GM20000 (cell line): Measurements from ENCODE around the gene FECH.

ENCODE experiments used
- DNase-seq: peaks from one replicate; pipeline ENCODE4 v3.0.0; 2012; ENCODE audit warnings: low spot score
- TF ChIP-seq, protein P1 (sequence below): IDR thresholded peaks from 2 replicates; pipeline ENCODE4 v1.5.1; 2012; ENCODE audit warnings: mild to moderate bottlenecking, control low read depth; ENCODE audit errors: extremely low read depth, missing control alignments

Gene FECH

DNA sequence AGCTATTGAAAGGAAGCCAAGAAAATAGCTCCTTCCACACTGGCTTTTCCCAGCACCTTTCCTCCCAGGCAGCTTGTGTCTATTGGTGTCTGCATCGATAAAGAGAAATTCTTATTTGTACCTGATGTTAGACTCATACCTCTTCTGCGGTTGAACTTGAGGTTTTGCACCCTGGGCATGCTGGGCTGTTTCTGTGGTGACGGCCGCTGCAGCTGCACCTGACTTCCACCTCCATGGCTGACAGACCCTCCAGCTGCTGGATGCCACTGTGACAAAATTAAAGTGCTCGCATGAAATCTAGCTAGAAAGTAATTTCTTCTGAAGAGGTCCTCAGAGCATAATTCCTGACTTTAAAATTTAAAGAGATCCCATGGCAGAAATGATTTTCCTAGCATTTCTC is 6.6 kb downstream of the FECH start:
- TF ChIP-seq, protein P1, sequence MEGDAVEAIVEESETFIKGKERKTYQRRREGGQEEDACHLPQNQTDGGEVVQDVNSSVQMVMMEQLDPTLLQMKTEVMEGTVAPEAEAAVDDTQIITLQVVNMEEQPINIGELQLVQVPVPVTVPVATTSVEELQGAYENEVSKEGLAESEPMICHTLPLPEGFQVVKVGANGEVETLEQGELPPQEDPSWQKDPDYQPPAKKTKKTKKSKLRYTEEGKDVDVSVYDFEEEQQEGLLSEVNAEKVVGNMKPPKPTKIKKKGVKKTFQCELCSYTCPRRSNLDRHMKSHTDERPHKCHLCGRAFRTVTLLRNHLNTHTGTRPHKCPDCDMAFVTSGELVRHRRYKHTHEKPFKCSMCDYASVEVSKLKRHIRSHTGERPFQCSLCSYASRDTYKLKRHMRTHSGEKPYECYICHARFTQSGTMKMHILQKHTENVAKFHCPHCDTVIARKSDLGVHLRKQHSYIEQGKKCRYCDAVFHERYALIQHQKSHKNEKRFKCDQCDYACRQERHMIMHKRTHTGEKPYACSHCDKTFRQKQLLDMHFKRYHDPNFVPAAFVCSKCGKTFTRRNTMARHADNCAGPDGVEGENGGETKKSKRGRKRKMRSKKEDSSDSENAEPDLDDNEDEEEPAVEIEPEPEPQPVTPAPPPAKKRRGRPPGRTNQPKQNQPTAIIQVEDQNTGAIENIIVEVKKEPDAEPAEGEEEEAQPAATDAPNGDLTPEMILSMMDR, result no peak
- DNase-seq, result no peak

DNA sequence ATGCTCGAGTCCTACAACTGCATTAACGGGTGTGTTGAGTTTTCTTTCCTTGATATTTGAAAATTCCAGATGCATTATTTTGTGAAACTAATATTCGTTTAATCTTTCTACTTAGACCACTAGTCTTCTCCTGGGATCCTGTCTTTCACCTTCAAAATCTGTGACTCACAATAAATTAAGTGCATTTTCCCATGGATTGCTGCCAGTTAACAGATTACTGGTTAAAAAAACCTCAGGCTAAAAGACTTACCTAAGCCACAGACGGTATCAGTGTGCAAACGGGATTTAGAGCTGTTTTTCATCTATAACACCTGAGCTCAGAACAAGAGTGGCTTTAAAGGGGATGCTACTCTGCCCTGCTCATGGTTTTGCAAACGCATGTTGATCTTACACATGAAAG is 10.2 kb downstream of the FECH start:
- TF ChIP-seq, protein P1, result no peak
- no peak for DNase-seq

DNA sequence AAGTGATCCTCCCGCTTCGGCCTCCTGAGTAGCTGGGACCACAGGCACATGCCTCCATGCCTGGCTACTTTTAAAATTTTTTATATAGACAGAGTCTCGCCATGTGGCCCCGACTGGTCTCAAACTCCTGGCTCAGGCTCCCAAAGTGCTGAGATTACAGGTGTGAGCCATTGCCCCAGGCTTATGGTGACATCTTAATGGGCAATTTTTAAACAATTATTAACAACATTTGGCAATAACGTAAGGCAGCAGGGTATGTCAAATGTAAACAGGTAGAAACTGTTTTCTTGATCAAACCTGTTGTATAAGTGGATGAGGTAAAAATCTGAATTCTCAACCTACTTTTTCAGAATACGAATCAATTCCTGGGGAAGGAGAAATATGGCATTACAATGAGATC is 11.0 kb downstream of the FECH start:
- DNase-seq, result no peak
- TF ChIP-seq, protein P1, result no peak

DNA sequence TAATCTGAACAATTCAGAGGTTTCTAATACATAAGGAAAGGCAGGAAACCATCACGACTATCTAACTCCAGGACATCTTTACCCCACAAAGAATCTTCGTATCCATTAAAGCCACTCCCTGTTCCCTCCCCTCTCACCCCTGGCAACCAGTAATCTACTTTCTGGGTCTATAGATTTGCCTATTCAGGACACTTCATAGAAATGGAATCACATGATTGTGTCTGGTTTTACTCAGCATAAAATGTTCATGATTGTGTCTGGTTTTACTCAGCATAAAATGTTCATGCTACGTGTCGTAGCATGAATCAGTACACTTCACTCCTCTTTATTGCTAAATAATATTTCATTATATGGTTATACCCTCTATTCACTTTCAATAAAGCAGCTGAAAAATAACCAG is 11.6 kb downstream of the FECH start:
- DNase-seq, result no peak
- TF ChIP-seq, protein P1, result no peak

DNA sequence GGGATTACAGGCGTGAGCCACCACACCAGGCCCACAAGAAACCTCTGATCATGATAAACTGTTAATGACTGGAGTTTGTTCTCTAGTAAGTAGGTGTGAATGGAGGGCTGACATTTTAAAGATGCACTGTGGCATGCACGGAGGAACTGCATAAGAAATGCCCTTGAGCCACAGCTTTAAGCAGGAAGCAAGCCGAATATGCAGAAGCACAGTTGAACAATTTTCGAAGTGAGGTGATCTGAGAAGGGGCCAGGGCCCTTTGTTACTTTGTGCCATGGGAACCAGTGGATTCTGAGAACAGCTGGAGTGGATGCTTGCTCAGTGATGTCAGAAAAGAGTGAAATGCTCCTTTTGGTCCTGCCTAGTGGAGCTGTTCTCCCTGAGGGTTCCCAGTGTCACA is 16.3 kb downstream of the FECH start:
- DNase-seq, result no peak
- TF ChIP-seq, protein P1, result no peak

DNA sequence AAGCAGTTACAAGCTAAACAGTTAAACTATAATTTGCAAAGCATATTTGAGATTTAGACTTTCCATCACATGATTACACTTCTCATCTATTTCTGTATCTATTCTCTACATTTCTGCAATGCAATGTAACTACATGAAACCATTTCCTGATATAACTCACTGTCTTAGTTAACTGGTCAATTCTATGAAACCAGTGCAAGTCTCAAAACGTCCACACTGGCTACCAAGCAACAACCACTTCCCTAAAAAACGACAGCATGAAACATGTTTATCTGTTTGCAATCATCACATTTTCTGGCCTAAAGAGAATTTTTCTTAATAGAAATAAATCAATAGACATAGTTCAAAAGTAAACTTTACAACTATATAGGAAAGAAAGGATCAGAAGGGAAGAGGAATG is 17.4 kb downstream of the FECH start:
- no peak for DNase-seq
- TF ChIP-seq, protein P1, result no peak

DNA sequence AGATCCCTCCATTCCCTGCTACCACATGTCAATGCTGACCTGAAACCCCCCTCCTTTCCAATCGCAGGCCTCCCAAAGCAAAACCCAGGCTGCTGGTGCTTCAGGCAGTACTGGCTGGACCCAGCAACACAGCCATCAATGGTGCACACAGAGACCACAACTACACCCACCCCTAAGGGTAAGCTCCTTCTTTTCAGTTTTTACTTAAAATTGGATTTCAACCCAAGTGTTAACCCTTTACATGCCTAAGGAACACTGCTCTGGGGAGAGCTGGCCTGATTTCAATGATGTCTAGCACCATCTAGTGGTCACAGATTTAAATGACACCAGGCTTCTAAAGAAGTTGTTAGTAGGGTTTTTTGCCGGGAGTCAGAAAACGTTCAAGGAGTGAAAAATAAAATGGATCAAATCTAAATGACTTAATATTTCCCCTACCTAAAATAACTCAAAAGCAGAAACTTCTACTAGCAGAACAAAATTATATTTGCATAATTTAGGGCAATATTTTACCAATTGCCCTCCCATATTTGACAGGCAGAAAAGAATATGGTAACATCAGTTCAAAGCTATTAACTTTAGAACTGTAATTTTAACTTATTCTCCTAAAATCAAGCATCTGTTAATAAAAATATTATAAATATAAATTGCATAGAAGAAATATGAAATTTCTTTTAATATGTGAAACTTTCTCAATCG is 24.6 kb downstream of the FECH start:
- DNase-seq, result peak; percentile 67
- TF ChIP-seq, protein P1, result peak; percentile 42
